Transverse colon (tissue), 4 donors: ENCODE data around the gene PTGDR2. TPM values are rescaled to one million over a fixed set of nuclear protein-coding genes. Genes with fewer than 3 reads are reported as not detected.

ENCODE experiments used
- DNase-seq: peaks from one replicate; pipeline ENCODE4 v3.0.0-alpha.2; 2019
- H3K27ac ChIP-seq, 4 donors: fragments of 200-600 bp; sonication (generic); 2 replicates each; pipeline ENCODE4 v1.5.1; 2016 to 2018; ENCODE audit warnings: inconsistent platforms in 4 of 4
- H3K27me3 ChIP-seq: fragments of 200-600 bp; sonication (generic); 2 replicates; pipeline ENCODE4 v1.5.1; 2017; ENCODE audit warnings: inconsistent platforms
- H3K36me3 ChIP-seq, 4 donors: fragments of 200-600 bp; sonication (generic); 2 replicates each; pipeline ENCODE4 v1.5.1; 2017 to 2019; ENCODE audit warnings: inconsistent platforms in 4 of 4
- H3K4me1 ChIP-seq, 4 donors: fragments of 200-600 bp; sonication (generic); 2 replicates each; pipeline ENCODE4 v1.5.1; 2017 to 2020; ENCODE audit warnings: inconsistent platforms in 4 of 4
- H3K4me3 ChIP-seq, 4 donors: fragments of 200-600 bp; sonication (generic); 1 replicate in 1 of 4; 2 replicates in 3 of 4; pipeline versions ENCODE4 v1.5.1 to v1.6.1; 2017 to 2019; ENCODE audit warnings: inconsistent platforms in 4 of 4
- H3K9me3 ChIP-seq, 2 donors: fragments of 200-600 bp; sonication (generic); 2 replicates each; pipeline ENCODE4 v1.5.1; 2017 to 2019; ENCODE audit warnings: inconsistent platforms in 2 of 2
- EP300 ChIP-seq: sonication (generic); formaldehyde crosslinking; IDR thresholded peaks from one replicate; pipeline ENCODE4 v1.6.1; 2017; ENCODE audit warnings: antibody characterized with exemption, low read depth
- POLR2A ChIP-seq: fragments of 450-650 bp; IDR thresholded peaks from one replicate; pipeline ENCODE4 v1.6.1; 2016; ENCODE audit warnings: antibody characterized with exemption, mild to moderate bottlenecking, moderate library complexity
- POLR2AphosphoS5 ChIP-seq, 3 donors: sonication (generic); formaldehyde crosslinking; IDR thresholded peaks; one replicate each; pipeline ENCODE4 v1.6.1; 2016; ENCODE audit warnings: antibody characterized with exemption in 3 of 3
- WGBS, 2 donors: methylation state at CpG; one replicate each; pipeline ENCODE4 v1.1.5; 2018; ENCODE audit warnings: low coverage in 1 of 2; 5-methylcytosine and 5-hydroxymethylcytosine counted together
- in situ Hi-C, 4 donors: fragments of 200-750 bp; cut with MboI; loops; one replicate each; pipeline versions ENCODE4 v1.15.0 to v1.15.1; 2017; ENCODE audit warnings: low sequenced_read_pairs in 3 of 4, low pct_ligation_motif_present in 1 of 4, low pct_unique_long_range_greater_than_20kb in 1 of 4
- intact Hi-C: fragments of 100-400 bp; cut with DNase I; formaldehyde crosslinking; loops from one replicate; pipeline ENCODE4 v1.15.1; 2023; ENCODE audit warnings: low total_unique reads
- total RNA-seq, 4 donors: library from RNA; depleted of rRNA; stranded (reverse); fragments of >200 nt; gene quantifications; one replicate each; pipeline ENCODE4 v1.1.0, GENCODE V29; 2016
- TF ChIP-seq, protein P1 (sequence below), 5 experiments: fragments of 200-600 bp in 3 of 5; fragments of 450-650 bp in 2 of 5; sonication (generic) in 3 of 5; IDR thresholded peaks; 1 replicate in 2 of 5; 2 replicates in 3 of 5; pipeline ENCODE4 v1.5.1; 2016 to 2017; ENCODE audit warnings: antibody characterized with exemption in 5 of 5, inconsistent platforms in 3 of 5, mild to moderate bottlenecking in 2 of 5, moderate library complexity in 1 of 5

PTGDR2 gene
- total RNA-seq, 4 donors from 2014 or later = 3.5 to 36.6 (median 4.5) TPM; not detected in 1

GRCh38 chr11:60836866-60837515 is 18.8 kb downstream of the PTGDR2 start:
- H3K4me3 ChIP-seq = no peak overlapping the region
- H3K9me3 ChIP-seq = no peaks in the 10 kb centered on the region
- TF ChIP-seq, protein P1, sequence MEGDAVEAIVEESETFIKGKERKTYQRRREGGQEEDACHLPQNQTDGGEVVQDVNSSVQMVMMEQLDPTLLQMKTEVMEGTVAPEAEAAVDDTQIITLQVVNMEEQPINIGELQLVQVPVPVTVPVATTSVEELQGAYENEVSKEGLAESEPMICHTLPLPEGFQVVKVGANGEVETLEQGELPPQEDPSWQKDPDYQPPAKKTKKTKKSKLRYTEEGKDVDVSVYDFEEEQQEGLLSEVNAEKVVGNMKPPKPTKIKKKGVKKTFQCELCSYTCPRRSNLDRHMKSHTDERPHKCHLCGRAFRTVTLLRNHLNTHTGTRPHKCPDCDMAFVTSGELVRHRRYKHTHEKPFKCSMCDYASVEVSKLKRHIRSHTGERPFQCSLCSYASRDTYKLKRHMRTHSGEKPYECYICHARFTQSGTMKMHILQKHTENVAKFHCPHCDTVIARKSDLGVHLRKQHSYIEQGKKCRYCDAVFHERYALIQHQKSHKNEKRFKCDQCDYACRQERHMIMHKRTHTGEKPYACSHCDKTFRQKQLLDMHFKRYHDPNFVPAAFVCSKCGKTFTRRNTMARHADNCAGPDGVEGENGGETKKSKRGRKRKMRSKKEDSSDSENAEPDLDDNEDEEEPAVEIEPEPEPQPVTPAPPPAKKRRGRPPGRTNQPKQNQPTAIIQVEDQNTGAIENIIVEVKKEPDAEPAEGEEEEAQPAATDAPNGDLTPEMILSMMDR (IDR thresholded peaks at IDR 0.05) = no peak
- TF ChIP-seq POLR2AphosphoS5 (IDR thresholded peaks at IDR 0.05) (no peak), EP300 (no peak), POLR2A (no peak)
- H3K27ac ChIP-seq = no peak overlapping the region
- no peak for DNase-seq
- peaks cover 4 to 17% (median 12%) of the 10 kb centered on the region in 4 donors for H3K4me1 ChIP-seq
- in situ Hi-C loops (loop anchor here in 3 of 4 donors (10.0 to 25.0 kb wide), 4 partner anchors 58 to 500 kb away; partner anchors contain the start of genes DDB1 (in 1 of the 3) and TKFC (in 1 of the 3)), intact Hi-C loops (no loop called here)
- WGBS, 2 donors = 73 to 86% methylated on average over 2 to 9 of the region's 9 CpGs
- H3K27me3 ChIP-seq = peaks cover 2% of the 10 kb centered on the region
- H3K36me3 ChIP-seq = no peaks in the 10 kb centered on the region

DNA sequence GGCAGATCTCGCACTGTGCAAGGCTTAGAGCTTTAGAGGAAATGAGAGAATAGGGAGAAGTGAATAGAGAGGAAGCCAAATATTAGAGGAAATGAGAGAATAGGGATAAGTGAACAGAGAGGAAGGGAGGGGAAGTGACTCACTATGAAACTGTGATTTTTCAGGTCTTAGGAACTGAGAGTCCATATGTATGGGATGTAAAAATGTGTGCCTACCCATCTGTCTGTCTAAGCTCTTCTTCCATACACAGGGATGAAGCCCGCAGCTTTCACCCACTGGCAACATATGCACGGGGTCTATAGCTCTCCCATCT is 20.3 kb downstream of the PTGDR2 start:
- TF ChIP-seq POLR2AphosphoS5 (IDR thresholded peaks at IDR 0.05) (no peak), EP300 (no peak), POLR2A (no peak)
- TF ChIP-seq, protein P1 (IDR thresholded peaks at IDR 0.05) = no peak
- in situ Hi-C loops (loop anchor here in 3 of 4 donors (10.0 to 25.0 kb wide), 4 partner anchors 59 to 502 kb away; partner anchors contain the start of genes DDB1 (in 1 of the 3) and TKFC (in 1 of the 3)), intact Hi-C loops (no loop called here)
- no peak overlapping the region for H3K4me3 ChIP-seq
- H3K9me3 ChIP-seq = no peaks in the 10 kb centered on the region
- 25 to 88% methylated on average over 1 to 3 of the region's 3 CpGs for WGBS, 2 donors
- H3K4me1 ChIP-seq = peaks cover 0 to 11% (median 6%) of the 10 kb centered on the region in 4 donors
- H3K27ac ChIP-seq = peak overlapping the region in 2 of 4 donors; percentile 3 to 15
- H3K36me3 ChIP-seq = no peaks in the 10 kb centered on the region
- H3K27me3 ChIP-seq = peaks cover 3% of the 10 kb centered on the region
- no peak for DNase-seq

DNA sequence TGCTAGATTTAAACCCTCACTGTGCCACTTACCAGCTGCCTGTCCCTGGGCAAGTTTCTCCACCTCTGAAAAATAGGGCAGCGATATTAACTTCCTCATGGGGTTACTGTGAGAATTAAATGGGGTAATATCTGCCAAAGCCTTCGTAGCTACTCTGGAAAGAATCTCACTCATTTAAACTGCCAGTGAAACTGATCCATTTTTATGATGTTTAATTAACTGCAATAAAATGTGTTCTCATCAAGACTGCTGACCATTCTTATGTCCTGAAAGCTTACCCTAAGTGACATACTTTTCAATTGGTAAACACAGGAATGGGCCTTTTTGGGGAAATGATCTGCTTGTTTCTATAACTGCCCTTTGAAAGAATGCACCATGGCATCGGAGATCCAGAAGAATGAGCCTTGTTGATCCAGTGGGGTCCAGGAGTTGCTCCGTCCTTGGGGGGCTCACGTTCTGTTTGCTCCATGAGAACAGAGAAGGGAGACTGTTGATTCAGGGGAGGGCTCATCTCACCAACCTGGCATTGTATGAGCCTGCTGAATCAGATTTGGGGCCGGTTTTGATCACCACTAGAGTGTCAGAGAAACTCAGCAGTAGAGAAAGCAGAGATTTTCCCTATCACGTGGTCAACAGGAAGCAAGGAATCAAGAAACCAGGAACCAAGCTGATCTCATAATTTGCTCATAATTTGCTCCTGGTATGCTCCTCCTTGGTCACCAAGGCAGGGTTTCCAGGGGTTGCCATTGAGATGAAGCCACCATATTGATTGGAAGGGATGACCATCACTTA is 20.8 kb downstream of the PTGDR2 start:
- in situ Hi-C loops (loop anchor here (5.0 to 25.0 kb wide), 5 partner anchors 60 to 502 kb away; partner anchors contain the start of genes DDB1 (in 1 of the 4) and TKFC (in 1 of the 4)), intact Hi-C loops (loop anchor here (5.0 kb wide), 3 partner anchors 62 to 1078 kb away; partner anchors contain the start of gene STX3)
- no peak for DNase-seq
- Histone ChIP-seq H3K9me3 (no peaks in the 10 kb centered on the region), H3K27me3 (peaks cover 3% of the 10 kb centered on the region), H3K4me3 (no peak overlapping the region), H3K4me1 (peaks cover 0 to 11% (median 6%) of the 10 kb centered on the region in 4 donors), H3K27ac (peak overlapping the region in 3 of 4 donors; percentile 3 to 19 (median 15)), H3K36me3 (no peaks in the 10 kb centered on the region)
- no peak for TF ChIP-seq EP300
- TF ChIP-seq POLR2AphosphoS5 (IDR thresholded peaks at IDR 0.05) = no peak
- TF ChIP-seq, protein P1 (IDR thresholded peaks at IDR 0.05) = no peak
- TF ChIP-seq POLR2A = no peak
- 40 to 41% methylated on average over 4 to 7 of the region's 7 CpGs for WGBS, 2 donors

GRCh38 chr11:60831501-60832079 is 24.2 kb downstream of the PTGDR2 start:
- peaks cover 3% of the 10 kb centered on the region for H3K27me3 ChIP-seq
- intact Hi-C loops (loop anchor here (5.0 kb wide), 3 partner anchors 66 to 1074 kb away; partner anchors contain the start of gene STX3), in situ Hi-C loops (loop anchor here (5.0 to 25.0 kb wide), 5 partner anchors 63 to 506 kb away; partner anchors contain the start of genes DDB1 (in 1 of the 4) and TKFC (in 1 of the 4))
- H3K4me1 ChIP-seq = peaks cover 0 to 11% (median 6%) of the 10 kb centered on the region in 4 donors
- H3K9me3 ChIP-seq = no peaks in the 10 kb centered on the region
- DNase-seq = no peak
- TF ChIP-seq, protein P1 (IDR thresholded peaks at IDR 0.05) = no peak
- TF ChIP-seq POLR2A = no peak
- no peak for TF ChIP-seq EP300
- no peak for TF ChIP-seq POLR2AphosphoS5 (IDR thresholded peaks at IDR 0.05)
- H3K27ac ChIP-seq = no peak overlapping the region
- H3K4me3 ChIP-seq = no peak overlapping the region
- WGBS, 2 donors = 20 to 58% methylated on average over 1 to 7 of the region's 7 CpGs
- no peaks in the 10 kb centered on the region for H3K36me3 ChIP-seq
